ENCODE data around the gene TMEM41B.
A peak's percentile ranks its signal among the peaks of the same experiment; 100 is the strongest.
"Not testable (repeated sequence)": the region's sequence is repeated elsewhere in the genome, so short reads cannot be mapped to it uniquely, and the experiment has no call there.

TMEM41B gene, protein sequence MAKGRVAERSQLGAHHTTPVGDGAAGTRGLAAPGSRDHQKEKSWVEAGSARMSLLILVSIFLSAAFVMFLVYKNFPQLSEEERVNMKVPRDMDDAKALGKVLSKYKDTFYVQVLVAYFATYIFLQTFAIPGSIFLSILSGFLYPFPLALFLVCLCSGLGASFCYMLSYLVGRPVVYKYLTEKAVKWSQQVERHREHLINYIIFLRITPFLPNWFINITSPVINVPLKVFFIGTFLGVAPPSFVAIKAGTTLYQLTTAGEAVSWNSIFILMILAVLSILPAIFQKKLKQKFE

DNA sequence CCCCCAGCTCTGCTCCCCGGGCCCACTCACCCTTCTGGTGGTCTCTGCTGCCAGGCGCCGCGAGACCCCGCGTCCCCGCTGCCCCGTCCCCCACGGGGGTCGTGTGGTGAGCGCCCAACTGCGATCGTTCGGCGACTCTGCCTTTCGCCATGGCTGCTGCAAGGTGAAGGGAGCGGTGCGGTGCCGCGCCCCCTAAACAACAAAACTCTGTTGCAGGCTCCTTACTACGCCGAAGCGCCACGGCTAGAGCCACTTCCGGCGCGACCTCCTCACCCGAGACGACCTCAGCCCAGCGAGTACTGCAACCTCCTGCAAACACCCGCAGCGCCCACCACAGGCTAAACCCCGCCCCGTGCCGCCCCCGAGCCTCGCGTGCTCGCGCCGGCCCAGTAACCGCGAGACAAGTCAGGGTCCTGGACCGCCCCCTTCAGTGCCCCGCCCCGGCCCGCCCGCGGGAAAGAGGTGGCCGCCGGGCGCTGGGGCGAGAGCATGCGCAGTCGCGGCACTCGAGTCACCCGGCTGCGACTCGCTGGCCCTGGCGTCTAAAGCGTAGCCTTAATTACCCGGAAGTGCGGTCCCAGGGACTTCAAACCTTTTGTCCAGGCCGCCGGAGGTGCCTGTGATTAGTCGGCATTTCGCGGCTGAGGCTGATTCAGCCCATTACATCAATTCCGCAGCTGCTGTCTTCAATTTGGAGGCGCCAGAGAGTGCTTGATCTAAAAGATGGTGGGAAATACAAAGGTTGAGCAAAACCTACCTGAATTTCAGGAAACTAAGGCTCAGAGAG, at the start of gene TMEM41B:
TMEM41B (minus strand) TSS at position 303 of the 787 bp plus-strand sequence; CDS start at position 151, 152 bp downstream.
- peak; percentile 99 for DNase-seq

DNA sequence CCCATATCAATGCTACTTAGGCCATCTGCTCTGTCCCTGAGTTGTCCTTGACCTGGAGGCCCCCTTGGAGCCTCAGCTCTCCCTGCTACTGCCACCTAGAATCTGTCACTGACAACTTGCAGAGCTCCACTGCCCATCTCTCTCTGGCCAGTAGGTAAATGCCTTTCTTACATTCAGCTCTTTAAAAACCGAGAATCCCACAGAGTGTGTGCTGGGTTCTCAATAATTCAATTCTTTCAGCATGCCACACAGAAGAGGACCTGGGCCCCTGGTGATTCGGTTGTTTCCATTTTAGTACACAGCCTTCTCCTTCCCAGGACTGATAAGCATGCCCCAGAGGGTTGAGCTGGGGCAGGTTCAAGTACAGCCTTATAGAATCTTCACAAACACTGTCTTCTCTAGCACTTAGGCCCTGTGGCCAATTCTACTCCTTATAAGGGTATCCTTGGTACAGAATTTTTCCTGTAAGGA, 48.0 kb upstream of the TMEM41B start:
- DNase-seq: no peak

GRCh38 chr11:9360862-9361622, 46.6 kb upstream of the TMEM41B start:
- not testable (repeated sequence) for DNase-seq

GRCh38 chr11:9357041-9357440, 42.6 kb upstream of the TMEM41B start:
- DNase-seq: no peak

DNA sequence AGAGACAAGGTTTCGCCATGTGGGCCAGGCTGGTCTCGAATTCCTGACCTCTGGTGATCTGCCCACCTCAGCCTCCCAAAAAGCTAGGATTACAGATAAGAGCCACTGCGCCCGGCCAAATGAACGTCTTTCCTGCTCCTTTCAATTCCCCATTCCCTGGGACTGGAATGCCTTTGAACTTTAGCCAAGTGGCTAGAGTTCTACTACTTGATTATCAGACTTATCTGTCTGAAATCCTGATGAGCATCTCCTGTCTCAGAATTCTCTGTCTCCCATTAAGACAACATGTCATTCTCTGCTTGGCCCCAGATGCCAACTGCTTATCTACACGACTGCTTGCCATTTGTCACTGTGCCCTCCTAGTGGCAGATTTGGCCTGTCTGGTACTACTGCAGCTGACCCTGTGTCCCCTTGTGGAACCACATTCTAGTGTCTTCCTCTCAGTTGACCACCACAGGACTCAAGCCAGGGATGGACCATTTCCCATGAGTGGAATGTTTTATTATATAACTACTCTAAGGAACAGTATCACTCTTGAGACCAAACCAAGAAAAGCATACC, 37.0 kb upstream of the TMEM41B start:
- DNase-seq: no peak

DNA sequence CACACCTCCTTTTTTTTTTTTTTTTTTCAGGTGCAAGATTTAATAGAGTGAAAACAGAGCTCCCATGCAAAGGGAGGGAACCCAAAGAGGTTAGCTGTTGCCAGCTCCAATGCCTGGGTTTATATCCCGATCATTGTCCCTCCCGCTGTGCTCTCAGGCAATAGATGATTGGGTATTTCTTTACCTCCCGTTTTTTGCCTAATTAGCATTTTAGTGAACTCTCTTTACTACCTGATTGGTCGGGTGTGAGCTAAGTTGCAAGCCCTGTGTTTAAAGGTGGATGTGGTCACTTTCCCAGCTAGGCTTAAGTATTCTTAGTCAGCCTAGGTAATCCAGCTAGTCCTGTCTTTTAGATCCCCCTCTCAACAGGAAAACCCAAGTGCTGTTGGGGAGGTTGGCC, 33.4 kb upstream of the TMEM41B start:
- not testable (repeated sequence) for DNase-seq

GRCh38 chr11:9347100-9347499, 32.7 kb upstream of the TMEM41B start:
- DNase-seq: no peak

DNA sequence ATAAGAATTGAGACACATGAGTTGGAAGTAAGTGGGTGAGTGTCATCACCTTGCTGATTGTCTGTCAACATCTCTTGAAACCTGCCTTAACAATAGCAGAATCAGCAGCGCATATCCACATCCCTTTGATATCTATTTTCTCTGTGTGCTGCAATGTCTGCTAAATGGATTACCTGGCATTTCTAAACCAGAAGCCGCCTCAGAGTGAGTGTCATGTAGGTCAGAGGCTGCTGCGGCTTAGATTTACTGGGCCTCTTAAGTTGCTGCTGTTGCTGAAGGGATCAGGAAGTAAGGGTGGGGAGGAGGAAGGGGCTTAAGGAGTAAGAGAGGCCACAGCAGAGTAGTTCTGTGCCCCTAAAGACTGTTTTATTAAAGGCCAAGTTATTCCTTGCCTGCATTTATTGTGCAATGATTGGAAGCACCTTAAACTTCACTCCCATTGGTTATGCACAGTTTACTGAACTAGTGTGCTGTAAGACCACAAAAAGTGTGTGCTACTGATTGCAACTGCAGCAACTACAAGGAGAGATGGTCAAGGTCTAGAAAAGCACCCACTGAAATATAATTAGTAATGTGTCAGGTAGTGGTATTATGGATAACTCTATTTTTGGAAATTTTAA, 29.8 kb upstream of the TMEM41B start:
- DNase-seq: no peak

GRCh38 chr11:9341638-9342178, 27.3 kb upstream of the TMEM41B start:
- no peak for DNase-seq

DNA sequence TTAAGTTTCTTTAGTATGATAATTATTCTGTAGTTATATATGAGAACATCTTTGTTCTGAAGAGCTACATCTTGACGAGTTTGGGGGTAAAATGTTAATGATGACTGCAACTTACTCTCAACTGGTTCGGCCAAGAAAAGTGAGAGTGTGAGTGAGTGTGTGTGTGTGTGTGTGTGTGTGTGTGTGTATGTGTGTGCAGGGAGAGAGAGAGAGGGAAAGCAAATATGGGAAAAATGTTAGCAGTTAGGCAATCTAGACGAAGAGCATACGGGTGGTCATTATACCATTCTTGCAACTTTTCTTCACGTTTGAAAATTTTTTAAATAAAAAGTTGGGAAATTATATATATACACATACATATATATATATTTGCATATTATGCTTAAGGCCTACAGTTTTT, 18.3 kb upstream of the TMEM41B start:
- DNase-seq: no peak

- DNase-seq: no peak
Measured at GRCh38 chr11:9330387-9331384, 16.3 kb upstream of the TMEM41B start.

DNA sequence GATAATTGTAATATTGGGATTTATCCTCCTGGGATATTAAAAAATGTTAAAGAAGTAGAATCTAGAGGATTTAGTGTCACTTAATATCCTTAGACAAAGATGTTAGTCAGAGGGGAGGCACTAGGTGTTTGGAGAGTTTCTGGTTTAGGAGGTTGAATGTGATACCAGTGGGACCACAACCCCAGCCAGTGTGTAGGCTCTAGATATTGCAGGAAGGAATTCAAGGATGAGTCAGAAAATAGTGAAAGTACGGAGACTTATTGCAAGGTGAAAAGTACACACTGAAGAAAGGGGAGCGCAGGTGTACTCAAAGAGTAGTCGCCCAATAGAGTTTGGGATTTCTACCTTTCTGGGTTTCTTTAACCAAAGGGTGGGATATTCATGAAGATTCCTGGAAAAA, 5.7 kb upstream of the TMEM41B start:
- DNase-seq: no peak

- DNase-seq: not testable (repeated sequence)
Measured at GRCh38 chr11:9319377-9320001, 5.1 kb upstream of the TMEM41B start.

DNA sequence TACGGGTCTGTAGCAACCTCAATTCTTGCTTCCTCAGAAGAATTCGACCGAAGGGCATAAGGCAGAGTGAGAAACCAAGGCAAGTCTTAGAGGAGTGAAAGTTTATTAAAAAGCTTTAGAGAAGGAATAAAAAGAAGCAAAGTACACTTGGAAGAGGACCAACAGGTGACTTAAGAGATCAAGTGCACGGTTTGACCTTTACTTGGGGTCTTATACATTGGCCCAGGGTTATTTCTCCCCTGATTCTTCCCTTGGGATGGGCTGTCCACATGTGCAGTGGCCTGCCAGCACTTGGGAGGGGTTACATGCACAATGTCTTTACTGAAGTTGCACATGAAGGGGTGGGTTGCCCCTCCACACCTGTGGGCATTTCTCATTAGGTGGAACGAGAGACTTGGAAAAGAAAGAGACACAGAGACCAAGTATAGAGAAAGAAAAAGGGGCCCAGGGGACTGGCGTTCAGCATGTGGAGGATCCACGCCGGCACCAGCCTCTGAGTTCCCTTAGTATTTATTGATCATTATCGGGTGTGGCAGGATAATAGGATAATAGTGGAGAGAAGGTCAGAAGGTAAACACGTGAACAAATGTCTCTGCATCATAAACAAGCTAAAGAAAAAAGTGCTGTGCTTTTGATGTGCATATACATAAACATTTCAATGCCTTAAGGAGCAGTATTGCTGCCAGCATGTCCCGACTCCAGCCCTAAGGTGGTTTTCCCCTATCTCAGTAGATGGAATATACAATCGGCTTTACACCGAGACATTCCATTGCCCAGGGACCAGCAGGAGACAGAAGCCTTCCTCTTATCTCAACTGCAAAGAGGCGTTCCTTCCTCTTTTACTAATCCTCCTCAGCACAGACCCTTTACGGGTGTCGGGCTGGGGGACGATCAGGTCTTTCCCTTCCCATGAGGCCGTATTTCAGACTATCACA, 4.3 kb upstream of the TMEM41B start:
- DNase-seq: not testable (repeated sequence)

DNA sequence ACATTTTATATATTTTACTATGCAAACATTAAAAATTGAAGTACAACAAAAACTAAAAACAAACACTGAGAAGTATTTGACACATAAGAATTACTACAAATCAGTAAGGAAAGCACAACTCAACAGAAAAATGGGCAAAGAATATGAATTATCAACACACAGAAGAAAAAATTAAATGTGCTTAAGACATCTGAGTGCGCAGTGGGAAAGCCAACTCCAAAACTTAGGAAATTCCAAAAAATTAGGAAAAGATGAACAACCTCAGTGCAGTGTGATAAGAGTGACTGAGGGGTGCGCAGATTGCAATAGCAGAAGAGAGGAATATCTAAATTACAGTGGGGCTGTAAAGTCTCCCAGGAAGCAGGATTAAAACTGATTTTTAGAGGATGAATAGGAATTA, 1.9 kb upstream of the TMEM41B start:
- DNase-seq: no peak

GRCh38 chr11:9315078-9315688, 790 bp upstream of the TMEM41B start:
- no peak for DNase-seq

DNA sequence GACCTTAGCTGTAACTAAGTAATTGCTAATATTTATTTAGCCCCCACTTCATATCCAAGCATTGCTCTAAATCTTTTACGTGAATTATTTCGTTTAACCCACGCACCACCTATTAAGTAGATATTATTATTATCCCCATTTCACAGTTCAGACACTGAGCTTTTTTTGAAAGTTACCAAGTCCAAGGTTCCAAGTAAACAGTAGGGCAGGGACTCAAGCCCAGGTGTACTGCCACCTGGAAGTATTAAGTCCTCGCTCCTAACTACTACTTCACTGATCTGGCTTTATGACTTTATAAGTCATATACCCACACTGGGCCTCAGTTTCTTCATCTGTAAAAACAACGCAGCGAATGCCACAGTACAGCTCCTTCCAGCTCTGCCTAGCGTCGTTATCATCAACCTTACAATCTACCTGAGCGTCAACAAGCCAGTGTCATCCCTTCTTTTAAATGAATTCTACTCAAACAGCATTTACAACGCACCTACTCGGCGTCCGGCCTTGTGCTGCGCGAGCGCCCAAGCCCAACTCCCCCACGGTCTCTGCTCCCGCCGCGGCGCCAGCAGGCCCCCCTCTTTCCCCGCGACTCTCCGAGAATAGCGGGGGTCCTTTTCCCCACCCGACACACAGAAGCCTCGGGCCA, 624 bp downstream of the TMEM41B start:
- peak; percentile 1 for DNase-seq

DNA sequence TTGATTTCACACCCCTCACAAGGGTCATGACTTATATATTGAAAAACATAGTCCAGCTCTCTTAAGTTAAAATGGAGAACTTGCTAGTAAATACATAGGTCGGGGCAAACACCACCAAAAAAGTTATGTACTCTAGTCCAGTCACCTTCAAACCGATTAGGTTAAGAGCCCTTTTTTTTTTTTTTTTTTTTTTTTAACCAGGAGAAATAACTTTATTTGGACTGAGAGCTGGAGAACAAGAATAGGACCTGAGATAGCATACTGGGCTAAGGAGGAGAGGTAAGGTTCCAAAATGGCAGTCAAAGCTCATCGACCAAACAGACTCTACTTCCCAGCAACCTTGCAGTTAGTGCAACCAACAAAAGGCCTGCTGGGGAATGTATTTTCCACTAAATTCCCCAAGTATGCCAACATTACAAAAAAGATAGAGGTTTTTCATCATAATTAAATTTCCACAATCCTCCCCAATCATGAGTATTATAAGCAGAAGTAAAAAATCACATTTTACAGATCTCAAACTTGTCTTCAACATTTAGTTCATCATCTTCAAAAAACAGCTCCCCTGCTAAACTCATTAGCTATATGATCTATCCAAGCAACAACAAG, 3.8 kb downstream of the TMEM41B start:
- DNase-seq: no peak
